Stimulated activated CD8-positive, alpha-beta memory T cell treated with anti-CD3 and anti-CD28 coated beads, Interleukin-12 subunit alpha, Interleukin-12 subunit beta, amount 100 ng/mL, for 4 hours (primary cell): ENCODE measurements around the gene FARP1.

ENCODE experiments used
- DNase-seq: peaks from one replicate; pipeline ENCODE4 v3.0.0-alpha.2; 2020; ENCODE audit warnings: low read depth

The FARP1 gene

DNA sequence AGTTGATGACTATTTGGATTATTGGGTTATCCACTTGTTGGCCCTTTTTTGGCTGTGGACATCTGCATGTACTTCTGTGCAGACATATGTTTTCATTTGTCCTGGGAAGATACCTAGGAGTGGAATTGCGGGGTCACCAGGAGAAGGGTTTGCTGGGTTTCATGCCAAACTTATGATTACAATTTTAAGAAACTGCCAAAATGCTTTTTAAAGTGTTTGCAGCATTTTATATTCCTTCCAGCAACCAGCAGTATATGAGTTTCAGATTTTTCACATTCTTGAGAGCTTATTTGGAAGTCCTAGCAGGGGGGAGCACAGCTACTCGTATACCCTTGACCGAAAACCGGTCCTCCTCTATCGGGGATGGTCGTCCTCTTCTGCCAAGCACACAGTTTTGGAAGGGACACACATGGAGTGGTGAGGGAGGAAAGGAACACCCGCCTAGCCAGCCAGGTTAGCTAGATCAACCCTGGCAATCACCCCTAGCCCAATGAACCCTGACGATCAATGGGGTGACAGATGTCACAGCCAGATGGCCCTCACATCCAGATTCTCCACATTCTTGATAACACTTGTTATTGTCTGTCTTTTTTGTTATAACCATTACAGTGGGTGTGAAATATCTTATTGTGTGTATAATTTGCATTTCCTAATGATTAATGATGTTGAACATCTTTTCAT lies 60.9 kb downstream of the FARP1 start:
- no peak for DNase-seq

DNA sequence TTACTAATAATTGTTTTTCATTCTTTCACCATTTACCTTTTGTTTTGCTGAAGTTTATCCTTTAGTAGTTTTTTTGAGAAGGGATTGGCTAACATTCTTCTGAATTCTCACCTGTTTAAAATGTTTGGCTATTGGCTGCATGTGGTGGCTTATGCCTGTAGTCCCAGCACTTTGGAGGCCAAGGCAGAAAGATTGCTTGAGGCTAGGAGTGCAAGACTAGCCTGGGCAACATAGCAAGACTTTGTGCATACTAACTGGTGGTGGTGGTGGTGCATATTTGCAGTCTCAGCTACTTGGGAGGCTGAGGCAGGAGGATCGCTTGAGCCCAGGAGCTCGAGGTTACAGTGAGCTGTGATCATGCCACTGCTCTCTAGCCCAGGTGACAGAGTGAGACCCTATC lies 61.7 kb downstream of the FARP1 start:
- DNase-seq: no peak

DNA sequence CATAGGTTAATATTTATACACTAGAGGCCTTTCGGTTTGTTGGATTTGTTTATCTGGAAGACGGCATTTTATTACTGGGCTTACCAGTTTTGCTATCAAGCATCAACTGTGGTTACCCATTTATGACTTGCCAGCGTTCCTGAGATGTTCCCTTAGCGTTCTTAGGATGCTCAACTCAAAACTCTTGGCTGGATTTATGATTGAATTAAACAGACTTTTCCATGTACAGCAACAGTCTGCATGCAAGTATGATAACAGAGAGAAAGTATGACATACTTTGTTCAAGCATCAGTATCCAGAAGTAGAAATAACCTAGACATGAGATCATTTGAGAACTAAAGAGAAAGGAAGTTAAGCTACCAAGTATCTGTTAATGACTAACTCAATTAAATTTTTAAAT lies 64.1 kb downstream of the FARP1 start:
- DNase-seq: no peak

DNA sequence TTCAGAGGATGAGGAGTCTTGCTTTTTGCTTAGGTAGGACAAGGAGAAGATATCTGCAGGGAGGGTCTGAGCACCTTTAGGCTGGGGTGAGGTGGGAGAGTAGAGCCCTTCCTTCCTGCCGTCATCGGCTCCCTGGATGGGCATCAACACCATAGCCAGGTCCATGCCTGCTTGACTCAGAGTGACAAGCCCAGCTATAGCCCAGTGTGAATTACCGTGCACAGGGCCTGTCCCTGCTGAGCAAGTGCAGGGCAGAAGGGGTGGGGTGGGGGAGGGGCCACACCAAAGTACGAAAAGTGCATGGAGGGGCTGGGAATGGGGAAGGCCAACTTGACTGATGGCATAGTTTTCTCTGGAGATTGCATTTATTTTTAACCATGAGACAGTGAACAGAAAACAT lies 64.5 kb downstream of the FARP1 start:
- DNase-seq: no peak

DNA sequence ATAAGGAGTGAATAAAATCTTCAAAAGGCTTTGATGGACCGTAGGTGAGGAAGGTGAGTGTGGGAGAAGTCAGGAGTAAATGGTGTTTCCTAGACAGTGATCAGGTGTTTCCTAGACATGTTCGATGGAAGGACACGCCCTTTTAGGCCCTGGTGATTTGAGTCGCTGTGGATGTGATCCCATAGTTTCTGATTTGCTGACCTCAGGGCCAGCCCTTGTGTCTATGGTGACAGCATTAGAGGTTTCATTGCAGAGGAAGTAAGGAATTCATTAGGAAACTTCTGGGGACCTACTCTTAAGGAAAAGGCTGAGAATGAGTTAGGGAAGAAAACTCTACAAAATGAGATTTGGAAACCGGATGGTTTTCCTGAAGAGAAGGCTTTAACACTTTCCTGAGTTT lies 65.7 kb downstream of the FARP1 start:
- no peak for DNase-seq

DNA sequence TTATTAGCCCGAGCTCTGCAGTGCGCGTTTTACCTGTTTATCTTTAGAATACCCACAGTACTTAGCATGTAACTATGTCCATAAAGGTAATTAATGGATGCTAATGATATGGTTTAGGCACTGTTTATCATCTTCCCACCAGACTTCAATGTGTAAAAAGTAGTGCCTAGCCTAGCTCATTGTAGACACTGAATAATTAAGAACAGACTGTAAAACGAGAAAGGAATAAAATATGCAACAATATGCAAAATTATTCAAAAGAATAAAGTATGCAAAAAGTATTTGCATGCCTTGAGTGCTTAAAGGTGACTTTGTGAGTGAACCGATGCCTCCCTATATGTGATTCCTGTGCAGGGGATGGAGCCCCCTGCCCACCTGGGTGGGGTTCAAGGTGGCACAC lies 69.9 kb downstream of the FARP1 start:
- no peak for DNase-seq

DNA sequence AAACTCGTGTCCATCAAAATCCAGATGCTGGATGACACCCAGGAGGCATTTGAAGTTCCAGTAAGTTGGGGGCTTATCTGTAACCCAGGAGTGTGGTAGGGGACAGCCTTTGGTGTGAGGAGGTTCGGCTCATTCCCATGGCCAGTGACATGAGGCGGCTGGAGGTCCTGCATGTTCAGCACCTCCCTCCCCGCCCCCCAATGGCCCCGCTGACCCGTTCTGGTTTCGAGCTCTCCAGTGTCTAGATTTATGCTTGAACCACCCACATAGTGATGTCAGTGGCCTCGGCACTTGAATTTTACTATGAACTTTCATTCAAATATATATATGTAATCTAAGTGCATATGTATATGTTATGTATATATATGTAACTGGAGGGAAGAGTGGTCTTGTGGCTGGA lies 70.5 kb downstream of the FARP1 start:
- no peak for DNase-seq

DNA sequence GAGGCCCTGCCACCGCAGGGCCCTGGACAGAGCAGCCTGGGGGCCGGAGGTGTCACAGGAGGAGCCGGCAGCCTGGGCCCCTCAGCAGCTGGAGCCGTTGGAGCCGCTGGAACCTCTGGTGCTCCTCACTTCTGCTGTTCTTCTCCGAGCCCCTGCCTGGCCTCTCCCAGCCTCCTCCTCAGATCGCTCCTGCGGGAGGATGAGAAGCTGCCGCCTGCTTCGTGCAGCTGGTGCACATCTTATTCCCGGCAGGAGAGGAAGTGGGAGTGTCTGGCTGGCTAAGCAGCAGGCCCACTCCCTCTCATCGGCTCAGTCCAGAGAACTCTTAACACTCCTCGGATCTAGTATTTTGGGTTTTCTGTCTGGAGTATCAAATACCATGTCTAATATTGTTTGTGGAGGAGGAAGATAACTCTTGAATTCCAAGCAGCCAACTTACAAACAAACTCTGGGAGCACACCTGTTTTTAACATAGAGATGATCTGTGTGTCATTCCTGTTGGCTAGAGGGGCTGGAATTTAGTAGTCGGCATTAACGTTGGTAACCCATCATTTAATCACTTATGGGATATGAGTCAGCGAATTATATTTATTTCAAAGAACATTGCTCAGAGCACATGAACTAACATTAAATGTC lies 71.2 kb downstream of the FARP1 start:
- no peak for DNase-seq

DNA sequence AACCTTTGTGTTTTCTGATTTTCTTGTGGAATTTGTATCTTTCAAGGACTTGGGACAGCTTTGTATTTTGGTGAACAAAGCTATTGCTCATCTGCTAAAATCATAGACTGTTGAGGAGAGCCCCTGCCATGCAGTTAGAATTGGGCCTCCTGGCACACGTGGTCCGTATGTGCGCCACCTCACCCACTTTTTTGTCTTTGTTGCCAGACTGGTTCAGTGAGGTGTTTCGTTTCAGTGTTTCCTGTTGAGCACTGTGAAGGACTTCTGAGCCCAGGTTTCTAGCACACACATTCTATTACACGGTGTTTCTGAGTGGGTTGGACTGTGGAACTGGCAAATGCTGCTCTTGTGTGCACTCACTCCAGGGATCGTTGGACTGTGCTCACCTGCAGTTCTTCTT lies 71.8 kb downstream of the FARP1 start:
- no peak for DNase-seq

DNA sequence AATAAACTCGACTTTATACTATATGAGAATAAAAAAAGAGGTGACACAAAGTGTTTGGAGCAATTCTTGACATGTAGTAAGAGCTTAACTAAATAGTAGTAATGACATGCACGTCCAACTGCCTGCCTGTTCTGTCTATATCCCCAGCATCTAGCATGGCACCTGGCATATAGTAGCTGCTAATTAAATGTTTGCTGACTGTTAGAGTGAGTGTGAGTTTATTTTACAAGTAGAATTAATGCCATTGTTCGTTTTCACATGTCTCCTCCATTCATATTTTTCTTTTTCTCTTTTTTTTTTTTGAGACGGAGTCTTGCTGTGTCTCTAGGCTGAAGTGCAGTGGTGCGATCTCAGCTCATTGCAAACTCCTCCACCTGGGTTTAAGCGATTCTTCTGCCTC lies 72.6 kb downstream of the FARP1 start:
- DNase-seq: no peak

DNA sequence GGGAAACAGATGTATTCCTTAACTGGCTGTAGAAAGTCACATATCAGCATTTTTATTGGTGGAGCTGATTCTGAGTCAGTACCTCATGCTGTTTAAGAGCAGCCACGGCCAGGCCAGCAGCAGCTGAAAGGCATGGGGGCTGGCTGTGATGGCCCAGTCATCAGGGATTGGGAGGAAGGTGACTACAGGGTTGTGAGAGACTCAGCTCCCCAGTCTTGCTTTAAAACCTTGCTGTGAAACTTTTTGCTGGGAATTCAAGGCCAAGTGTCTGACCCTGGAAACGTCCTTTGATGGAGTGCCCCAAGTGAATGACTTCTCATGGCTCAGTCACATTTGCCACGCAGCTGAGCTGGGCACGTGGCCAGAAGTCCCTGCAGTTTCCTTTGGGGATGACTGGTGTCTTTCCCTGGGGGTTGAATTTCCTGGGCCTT lies 73.3 kb downstream of the FARP1 start:
- DNase-seq: no peak

DNA sequence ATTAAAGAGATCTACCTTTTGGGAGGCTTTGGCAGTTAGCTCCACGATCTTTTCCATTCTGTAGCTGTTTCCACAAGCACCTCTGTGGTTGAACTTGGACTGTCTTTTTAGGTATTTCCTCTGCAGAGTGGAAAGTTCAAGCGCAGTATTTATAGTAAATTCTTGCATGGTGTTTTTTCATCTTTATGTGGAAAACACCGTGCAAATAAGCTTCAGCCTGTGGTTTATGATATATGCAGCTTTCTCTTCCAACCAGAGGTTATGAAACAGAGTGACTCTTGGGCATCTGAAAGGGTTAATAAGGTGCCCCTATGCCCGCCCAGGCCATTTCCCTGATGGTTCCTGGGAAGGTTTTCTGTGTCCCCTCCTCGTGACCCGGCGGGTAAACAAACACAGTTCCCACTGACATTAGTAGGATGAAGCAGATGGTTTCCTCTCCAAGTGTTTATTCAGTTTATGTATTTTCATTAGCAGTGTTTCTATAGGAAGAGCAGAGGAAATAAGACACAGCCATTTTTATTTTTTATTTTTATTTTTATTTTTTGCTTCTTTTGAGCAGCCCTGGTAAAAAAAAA lies 73.9 kb downstream of the FARP1 start:
- DNase-seq: no peak

DNA sequence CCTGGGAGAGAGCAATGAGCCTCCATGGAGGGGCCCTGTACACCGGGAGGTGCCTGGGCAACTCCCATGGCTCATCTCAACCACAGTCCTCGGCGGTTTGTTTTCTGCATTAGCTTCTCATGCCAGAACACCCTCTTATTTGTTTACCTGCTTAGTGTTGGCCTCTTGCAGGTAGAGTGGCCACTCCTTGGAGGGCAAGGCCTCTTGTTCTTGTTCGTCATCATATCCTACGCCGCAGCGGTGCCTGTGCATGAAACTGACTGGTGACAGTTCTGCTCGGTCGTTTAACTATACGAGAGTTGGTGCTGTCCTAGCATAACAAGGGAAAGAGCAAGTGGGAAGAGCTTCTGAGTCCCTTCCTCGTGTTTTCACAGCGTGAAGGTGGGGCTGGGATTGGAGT lies 74.7 kb downstream of the FARP1 start:
- DNase-seq: no peak

DNA sequence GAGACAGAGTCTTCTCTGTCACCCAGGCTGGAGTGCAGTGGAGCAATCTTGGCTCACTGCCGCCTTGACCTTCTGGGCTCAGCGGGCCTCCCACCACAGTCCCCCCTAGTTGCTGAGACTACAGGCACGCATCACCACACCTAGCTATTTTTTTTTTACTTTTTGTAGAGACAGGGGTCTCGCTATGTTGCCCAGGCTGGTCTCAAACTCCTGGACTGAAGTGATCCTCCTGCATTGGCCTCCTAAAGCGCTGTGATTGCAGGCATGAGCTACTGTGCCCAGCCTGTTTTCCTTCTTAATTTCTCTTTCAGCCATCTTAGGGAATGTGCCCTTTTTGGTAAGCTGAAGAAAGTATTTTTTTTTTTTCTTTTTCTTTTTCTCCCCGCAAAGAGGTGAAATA lies 76.8 kb downstream of the FARP1 start:
- DNase-seq: no peak

DNA sequence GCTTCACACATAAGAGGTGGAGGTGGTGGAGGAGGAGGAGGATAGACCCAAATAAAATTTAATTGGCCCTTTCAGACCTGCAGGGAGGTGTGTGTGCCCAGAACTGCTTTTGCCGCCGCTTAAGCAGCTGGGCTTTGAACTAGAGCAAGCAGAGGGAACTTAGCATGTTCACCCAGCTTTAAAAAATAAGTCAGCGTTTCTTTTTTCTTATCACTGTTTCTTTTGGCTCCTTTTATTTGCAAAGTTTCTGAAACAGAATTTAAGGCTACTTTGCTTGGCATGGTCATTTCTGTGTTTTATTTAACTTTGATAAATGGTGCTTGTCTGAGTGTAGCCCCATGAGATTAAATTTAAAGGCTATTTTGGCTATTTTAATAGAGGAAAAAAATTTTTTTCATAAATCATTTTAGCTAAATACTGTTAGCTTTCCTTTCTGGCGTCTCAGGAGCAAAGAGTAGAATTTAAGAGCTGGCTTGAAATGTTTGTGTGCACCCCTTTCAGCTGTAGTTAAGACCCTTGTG lies 77.4 kb downstream of the FARP1 start:
- DNase-seq: no peak

DNA sequence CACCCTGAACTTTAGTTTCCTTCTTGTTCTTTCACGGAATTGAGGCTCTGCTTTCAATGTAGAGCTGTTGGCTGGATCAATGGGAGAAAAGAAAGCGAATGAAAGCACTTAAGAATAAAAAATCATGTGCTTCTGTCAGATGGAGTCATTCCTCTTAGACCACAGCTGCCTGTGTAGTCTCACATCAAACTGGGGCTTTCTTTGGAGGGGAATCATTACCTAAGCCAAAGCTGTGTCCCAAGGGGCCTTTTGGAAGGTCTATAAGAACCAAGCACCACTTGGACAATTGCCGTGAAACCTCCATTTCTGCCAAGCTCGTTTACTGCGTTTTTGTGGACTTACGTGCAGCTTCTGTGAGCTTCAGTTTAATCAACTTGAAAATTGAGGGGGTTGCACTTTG lies 78.3 kb downstream of the FARP1 start:
- DNase-seq: no peak

DNA sequence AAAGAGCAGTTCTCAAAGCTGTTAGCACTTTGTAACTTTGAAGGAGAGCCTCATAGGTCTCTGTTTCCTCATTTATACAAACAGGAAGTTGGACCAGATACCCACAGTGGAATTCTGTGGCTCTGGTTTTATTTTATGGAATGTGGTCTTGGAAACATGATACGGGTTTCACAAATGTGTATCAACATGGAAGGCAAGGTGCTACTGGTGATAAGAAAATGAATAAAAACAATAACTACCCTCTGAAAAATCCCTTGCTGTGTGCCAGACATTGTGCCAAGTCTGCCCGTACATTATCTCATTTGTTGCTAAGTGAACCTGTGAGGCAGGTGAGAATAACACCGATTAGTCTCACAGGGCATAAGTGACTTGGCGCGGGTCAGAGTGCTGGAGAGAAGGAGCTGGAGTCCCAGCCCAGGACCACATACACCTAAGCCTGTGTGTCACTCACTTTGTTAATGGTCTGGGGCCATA lies 79.2 kb downstream of the FARP1 start:
- DNase-seq: no peak

DNA sequence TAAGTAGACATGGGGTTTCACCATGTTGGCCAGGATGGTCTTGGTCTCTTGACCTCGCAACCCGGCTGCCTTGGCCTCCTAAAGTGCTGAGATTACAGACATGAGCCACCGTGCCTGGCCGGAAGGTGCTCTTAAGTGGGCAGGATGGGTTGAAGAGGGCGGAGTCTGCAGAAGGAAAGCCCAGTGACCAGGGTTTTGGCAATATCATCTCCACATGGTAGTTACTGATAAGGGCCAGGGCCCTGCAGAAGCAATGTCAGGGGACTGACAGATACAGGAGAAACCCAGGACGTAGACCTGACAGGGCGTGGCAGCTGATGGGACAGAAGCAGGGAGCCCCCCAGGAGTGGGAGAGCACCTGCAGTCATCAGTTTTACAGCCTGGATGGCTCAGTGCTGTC lies 79.9 kb downstream of the FARP1 start:
- no peak for DNase-seq

DNA sequence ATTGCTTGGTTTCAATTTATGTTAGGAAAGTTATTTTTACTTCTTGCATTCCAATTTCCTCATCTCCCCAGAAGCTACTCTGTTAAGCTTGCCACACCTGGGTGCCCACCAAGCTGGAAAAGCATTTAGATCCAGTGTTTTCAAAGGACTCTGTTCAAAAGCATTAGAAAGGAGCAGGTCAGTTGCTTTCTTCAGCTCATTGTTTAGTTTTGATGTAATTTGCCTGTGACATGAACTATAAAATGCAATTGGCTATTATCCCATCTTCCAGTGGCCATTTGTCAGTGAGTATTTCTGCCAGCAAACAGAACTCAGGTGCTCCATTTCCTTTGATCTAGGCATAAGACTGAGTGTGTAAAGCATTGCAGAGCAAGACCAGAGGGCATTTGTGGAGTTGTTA lies 80.8 kb downstream of the FARP1 start:
- DNase-seq: no peak

DNA sequence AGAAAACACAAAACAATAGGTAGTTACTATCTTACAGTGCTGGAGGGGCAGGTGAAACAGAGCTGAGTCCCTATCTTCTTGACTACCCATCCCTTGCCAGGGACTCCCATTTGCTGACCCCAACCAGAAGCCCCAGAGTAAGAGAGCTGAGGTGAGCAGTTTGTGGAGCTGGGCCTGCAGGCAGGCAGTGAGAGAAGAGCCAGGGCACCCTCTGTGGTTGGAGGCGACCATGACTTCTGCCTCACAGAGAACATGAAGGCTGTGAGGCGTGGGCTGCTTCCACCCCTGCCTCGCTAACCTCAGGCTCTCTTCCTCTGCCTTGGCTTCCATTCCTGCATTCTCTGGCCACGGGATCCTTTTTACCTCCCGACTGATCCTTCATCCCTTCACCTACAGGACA lies 81.7 kb downstream of the FARP1 start:
- no peak for DNase-seq

DNA sequence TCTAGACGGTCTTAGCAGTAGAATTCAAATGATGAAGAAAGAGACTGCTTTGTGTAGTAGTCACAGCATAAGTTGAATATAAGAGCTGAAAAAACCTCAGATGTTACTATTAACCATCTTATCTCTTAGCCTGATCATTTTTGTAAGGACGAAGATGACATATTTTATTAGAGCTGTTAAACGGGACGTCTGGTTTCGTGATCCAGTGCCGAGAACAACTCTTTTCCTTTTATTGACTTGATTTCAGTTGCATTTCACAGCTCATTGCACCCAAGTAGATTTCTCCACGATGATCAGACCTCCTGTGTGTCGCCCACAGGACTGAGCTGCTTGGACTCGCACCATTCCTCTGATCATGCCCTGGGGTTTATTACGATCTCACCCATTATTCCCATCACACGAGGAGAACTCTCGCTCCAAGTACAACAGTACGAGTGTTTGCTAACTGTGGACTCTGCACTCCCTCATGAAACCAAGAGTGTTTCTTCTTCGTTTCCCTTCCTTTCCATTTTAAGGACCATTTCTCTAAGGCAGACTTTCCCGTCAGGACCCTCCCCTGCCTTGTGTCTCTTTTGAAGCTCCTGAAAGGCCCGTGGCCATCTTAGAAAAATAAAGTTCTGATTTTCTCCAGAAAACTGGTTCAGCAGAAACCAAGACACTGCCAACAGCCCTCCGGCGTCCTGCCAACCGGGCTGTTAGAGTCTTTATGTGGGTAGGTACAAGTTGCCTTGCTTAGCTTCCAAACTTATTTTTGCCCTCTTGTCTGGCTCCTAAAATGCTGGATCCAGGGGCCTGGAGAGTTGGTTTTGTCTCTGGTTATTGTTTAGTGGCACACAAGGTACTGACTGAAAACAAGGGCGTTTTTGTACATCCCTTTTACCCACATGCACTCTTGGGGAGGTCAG lies 82.4 kb downstream of the FARP1 start:
- DNase-seq: no peak

DNA sequence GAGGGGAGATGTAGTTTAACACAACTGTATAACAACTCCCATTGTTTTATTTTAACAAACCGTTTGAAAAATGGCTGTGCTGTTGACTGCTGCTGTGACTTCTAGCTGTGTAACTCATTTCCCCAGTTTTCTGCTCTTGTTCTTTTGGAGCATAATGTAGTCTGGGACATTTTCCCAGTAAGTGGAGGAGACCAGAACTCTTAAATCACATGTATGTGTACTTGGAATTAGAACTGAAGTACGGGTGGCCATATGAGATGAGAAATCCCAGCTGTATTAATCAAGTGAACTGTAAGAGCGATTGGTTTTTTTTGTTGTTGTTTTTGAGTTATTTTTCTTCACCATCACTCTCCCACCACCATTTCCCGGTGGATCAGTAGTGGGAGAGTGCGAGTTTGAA lies 83.6 kb downstream of the FARP1 start:
- DNase-seq: no peak
